HCT116 (cell line): ENCODE measurements around the gene USP32. TPM values are rescaled to one million over a fixed set of nuclear protein-coding genes. Genes with fewer than 3 reads are reported as not detected.

Source experiments
- ATAC-seq: fragments of 200-7000 bp; cut with Tn5 transposase; 2 replicates; pipeline ENCODE4 v1.9.1; 2020; ENCODE audit warnings: mild to moderate bottlenecking, moderate library complexity
- BruUV-seq: library from RNA; stranded (reverse); fragments of 400-500 nt; replicated peaks from 2 replicates; lab custom pipeline; 2021; lab: Mats Ljungman, UMichigan
- CTCF ChIA-PET: fragments of 300-600 bp; sonication (Branson Sonifier 250); formaldehyde crosslinking; loops from one replicate; lab custom pipeline; 2021; ENCODE audit warnings: antibody characterized with exemption; lab: Charles Lee
- POLR2A ChIA-PET: fragments of 300-600, 350-600 bp; sonication (Branson Sonifier 250); formaldehyde crosslinking; loops from one replicate; lab custom pipeline; 2021; ENCODE audit warnings: antibody characterized with exemption; lab: Charles Lee
- RAD21 ChIA-PET, 2 experiments: fragments of 300-600 bp; sonication (Branson Sonifier 250); formaldehyde crosslinking; loops; one replicate each; lab custom pipeline; 2023; ENCODE audit warnings: low total read pairs in 2 of 2; ENCODE audit not compliant: uncharacterized antibody in 2 of 2, unreplicated experiment in 2 of 2, low non-redundant PET in 1 of 2; lab: Charles Lee
- DNase-seq: peaks from one replicate; pipeline ENCODE4 v3.0.0-alpha.2; 2010; ENCODE audit warnings: low read depth, low spot score
- H2AFZ ChIP-seq: fragments of 200-600 bp; shearing (Covaris generic), sonication (generic); 2 replicates; pipeline ENCODE4 v1.6.1; 2017; ENCODE audit warnings: low read depth, mixed run types, mixed read lengths, antibody characterized with exemption, low read length; ENCODE audit not compliant: poor library complexity, severe bottlenecking
- H3K27ac ChIP-seq: 2 replicates; pipeline ENCODE4 v1.5.1; 2012; ENCODE audit warnings: low read depth, low read length
- H3K27me3 ChIP-seq: fragments of 200-600 bp; sonication (generic); 2 replicates; pipeline ENCODE4 v1.6.1; 2016; ENCODE audit warnings: mixed run types, low read length, mixed read lengths; ENCODE audit not compliant: insufficient read depth
- H3K36me3 ChIP-seq, 2 experiments: fragments of 200-500 bp in 1 of 2; fragments of 200-600 bp in 1 of 2; sonication (Bioruptor generic) in 1 of 2; sonication (generic) in 1 of 2; 2 replicates each; pipeline versions ENCODE4 v1.5.1 to v1.6.1; 2014 to 2016; ENCODE audit warnings: low read length in 2 of 2, inconsistent platforms in 1 of 2, mixed read lengths in 1 of 2, mixed run types in 1 of 2; ENCODE audit not compliant: insufficient read depth in 2 of 2, control insufficient read depth in 1 of 2
- H3K4me1 ChIP-seq, 2 experiments: fragments of 200-600 bp in 1 of 2; sonication (generic) in 1 of 2; 2 replicates each; pipeline versions ENCODE4 v1.5.1 to v1.6.1; 2012 to 2017; ENCODE audit warnings: low read length in 2 of 2, inconsistent platforms in 1 of 2, mild to moderate bottlenecking in 1 of 2, mixed read lengths in 1 of 2, mixed run types in 1 of 2, moderate library complexity in 1 of 2; ENCODE audit not compliant: insufficient read depth in 2 of 2, control insufficient read depth in 1 of 2
- H3K4me2 ChIP-seq: fragments of 200-600 bp; sonication (generic); 2 replicates; pipeline ENCODE4 v1.6.1; 2017; ENCODE audit warnings: mixed run types, low read length, mixed read lengths
- H3K4me3 ChIP-seq, 2 experiments: fragments of 200-600 bp in 1 of 2; sonication (generic) in 1 of 2; replicated peaks in 1 of 2; 2 replicates each; pipeline ENCODE4 v1.5.1; 2011 to 2016; ENCODE audit warnings: low read length in 2 of 2, control low read depth in 1 of 2, low read depth in 1 of 2, mild to moderate bottlenecking in 1 of 2, mixed read lengths in 1 of 2, mixed run types in 1 of 2
- H3K79me2 ChIP-seq: fragments of 200-600 bp; sonication (generic); 2 replicates; pipeline ENCODE4 v1.6.1; 2017; ENCODE audit warnings: mild to moderate bottlenecking, mixed run types, low read length, moderate library complexity, mixed read lengths; ENCODE audit not compliant: insufficient read depth
- H3K9ac ChIP-seq: fragments of 200-600 bp; sonication (generic); 2 replicates; pipeline ENCODE4 v1.6.1; 2016; ENCODE audit warnings: low read length, mixed read lengths
- H3K9me2 ChIP-seq: fragments of 200-600 bp; sonication (generic), shearing (Covaris generic); 2 replicates; pipeline ENCODE4 v1.6.1; 2017; ENCODE audit warnings: mixed run types, mild to moderate bottlenecking, moderate library complexity; ENCODE audit not compliant: insufficient read depth
- H3K9me3 ChIP-seq, 2 experiments: fragments of 200-500 bp in 1 of 2; fragments of 200-600 bp in 1 of 2; sonication (Bioruptor generic) in 1 of 2; sonication (generic) in 1 of 2; 2 replicates each; pipeline ENCODE4 v1.6.1; 2014 to 2017; ENCODE audit warnings: low read length in 2 of 2, mixed read lengths in 2 of 2, inconsistent platforms in 1 of 2, low read depth in 1 of 2, mild to moderate bottlenecking in 1 of 2, mixed run types in 1 of 2, moderate library complexity in 1 of 2; ENCODE audit not compliant: control insufficient read depth in 1 of 2, insufficient read depth in 1 of 2
- H4K20me1 ChIP-seq: fragments of 200-600 bp; sonication (generic), shearing (Covaris generic); 2 replicates; pipeline ENCODE4 v1.6.1; 2017; ENCODE audit warnings: mixed run types, mild to moderate bottlenecking, moderate library complexity; ENCODE audit not compliant: insufficient read depth
- ATF3 ChIP-seq: IDR thresholded peaks from 2 replicates; pipeline ENCODE4 v1.6.1; 2012
- CBX3 ChIP-seq: IDR thresholded peaks from 2 replicates; pipeline ENCODE4 v1.6.1; 2012; ENCODE audit warnings: low read depth
- CEBPB ChIP-seq: IDR thresholded peaks from 2 replicates; pipeline ENCODE4 v1.6.1; 2012; ENCODE audit warnings: low read depth
- CTCF ChIP-seq, 3 experiments: fragments of 200-600 bp in 1 of 3; sonication (generic) in 1 of 3; IDR thresholded peaks in 2 of 3; conservative IDR thresholded peaks in 1 of 3; 2 replicates each; pipeline ENCODE4 v1.5.1; 2012 to 2017; ENCODE audit warnings: low read depth in 2 of 3, low read length in 2 of 3, antibody characterized with exemption in 1 of 3, borderline replicate concordance in 1 of 3, control low read depth in 1 of 3, mild to moderate bottlenecking in 1 of 3, mixed read lengths in 1 of 3, mixed run types in 1 of 3, moderate library complexity in 1 of 3; ENCODE audit not compliant: insufficient read depth in 1 of 3
- EGR1 ChIP-seq: IDR thresholded peaks from 2 replicates; pipeline ENCODE4 v1.6.1; 2012; ENCODE audit warnings: low read depth
- ELF1 ChIP-seq: IDR thresholded peaks from 2 replicates; pipeline ENCODE4 v1.6.1; 2012; ENCODE audit warnings: low read depth, borderline replicate concordance
- EZH2 ChIP-seq: fragments of 200-600 bp; sonication (generic); IDR thresholded peaks from 2 replicates; pipeline ENCODE4 v1.6.1; 2017; ENCODE audit warnings: antibody characterized with exemption, mixed run types
- FOSL1 ChIP-seq: IDR thresholded peaks from 2 replicates; pipeline ENCODE4 v1.6.1; 2012; ENCODE audit warnings: low read depth
- MAX ChIP-seq: IDR thresholded peaks from 2 replicates; pipeline ENCODE4 v1.6.1; 2012
- POLR2AphosphoS5 ChIP-seq: IDR thresholded peaks from 2 replicates; pipeline ENCODE4 v1.6.1; 2011; ENCODE audit warnings: mild to moderate bottlenecking, low read depth, low read length, moderate library complexity
- RAD21 ChIP-seq: IDR thresholded peaks from 2 replicates; pipeline ENCODE4 v1.6.1; 2012; ENCODE audit warnings: low read depth, mild to moderate bottlenecking
- REST ChIP-seq: IDR thresholded peaks from 2 replicates; pipeline ENCODE4 v1.6.1; 2012; ENCODE audit warnings: low read depth
- SIN3A ChIP-seq: IDR thresholded peaks from 2 replicates; pipeline ENCODE4 v1.6.1; 2012; ENCODE audit warnings: low read depth
- SP1 ChIP-seq: IDR thresholded peaks from 2 replicates; pipeline ENCODE4 v1.6.1; 2012; ENCODE audit warnings: low read depth
- SRF ChIP-seq: IDR thresholded peaks from 2 replicates; pipeline ENCODE4 v1.6.1; 2012; ENCODE audit warnings: low read depth
- YY1 ChIP-seq: IDR thresholded peaks from 2 replicates; pipeline ENCODE4 v1.6.1; 2011; ENCODE audit warnings: low read length, low read depth, moderate library complexity, mild to moderate bottlenecking; ENCODE audit not compliant: insufficient replicate concordance; ENCODE audit errors: extremely low read depth
- ZBTB33 ChIP-seq: IDR thresholded peaks from 2 replicates; pipeline ENCODE4 v1.6.1; 2011; ENCODE audit warnings: mild to moderate bottlenecking, low read length, moderate library complexity; ENCODE audit not compliant: insufficient replicate concordance; ENCODE audit errors: extremely low read depth
- ZNF274 ChIP-seq: fragments of 200-500 bp; sonication (Bioruptor generic); IDR thresholded peaks from 2 replicates; pipeline ENCODE4 v1.6.1; 2014; ENCODE audit warnings: mild to moderate bottlenecking, low read depth, low read length, inconsistent platforms
- intact Hi-C: fragments of 100-400 bp; cut with micrococcal nuclease; formaldehyde crosslinking; loops from 2 replicates; pipeline ENCODE4 v1.10.0; 2022
- total RNA-seq: library from RNA; stranded (reverse); gene quantifications from one replicate; pipeline ENCODE4 v1.2.1, GENCODE V29; 2021; ENCODE audit not compliant: unreplicated experiment

The USP32 gene
- total RNA-seq, 1 experiment from 2014 or later: 67.0 TPM

DNA sequence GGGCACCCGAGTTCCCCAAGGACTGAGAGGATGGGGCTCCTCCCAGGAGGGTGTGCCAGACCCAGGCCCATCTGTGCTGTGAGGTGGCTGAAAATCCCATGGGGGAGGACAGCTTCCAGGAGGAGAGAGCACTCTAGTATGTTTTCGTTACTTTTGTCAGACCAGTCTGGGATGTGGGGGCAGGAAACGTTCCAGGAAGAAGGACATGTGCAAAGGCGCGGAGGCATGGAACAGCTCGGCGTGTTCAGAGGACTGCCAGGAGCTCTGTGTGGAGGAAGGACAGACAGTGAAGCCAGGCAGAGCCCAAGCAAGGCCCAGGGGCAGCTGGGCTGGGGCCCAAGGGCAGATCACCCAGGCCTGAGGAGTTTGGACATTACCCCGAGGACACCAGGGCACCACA lies 235.2 kb downstream of the USP32 start:
- DNase-seq (no peak), ATAC-seq (no peak)
- Histone ChIP-seq H3K27ac (no peak overlapping the region), H3K9ac (no peak overlapping the region), H3K9me3 (no peaks in the 10 kb centered on the region), H3K27me3 (no peaks in the 10 kb centered on the region), H3K79me2 (no peaks in the 10 kb centered on the region), H3K4me1 (peaks cover 0 to 8% of the 10 kb centered on the region in 2 experiments; a peak in 1 of 4 replicates), H4K20me1 (no peaks in the 10 kb centered on the region), H2AFZ (no peak overlapping the region), H3K36me3 (no peaks in the 10 kb centered on the region), H3K4me2 (no peak overlapping the region), H3K4me3 (no peak overlapping the region), H3K9me2 (no peaks in the 10 kb centered on the region)
- intact Hi-C loops: no loop called here
- ChIA-PET POLR2A (no interaction called here), RAD21 (no interaction called here), CTCF (no interaction called here)
- BruUV-seq: no TSS peak
- TF ChIP-seq SP1: no peak
- TF ChIP-seq YY1: no peak
- no peak for TF ChIP-seq ATF3
- TF ChIP-seq EGR1: no peak
- TF ChIP-seq ZNF274: no peak
- TF ChIP-seq MAX: no peak
- no peak for TF ChIP-seq FOSL1
- TF ChIP-seq REST: no peak
- no peak for TF ChIP-seq ELF1
- TF ChIP-seq RAD21: no peak
- TF ChIP-seq POLR2AphosphoS5: no peak
- no peak for TF ChIP-seq CTCF (IDR thresholded peaks at IDR 0.05 in 2 of 3, conservative IDR thresholded peaks at IDR 0.05 in 1 of 3; ENCODE audit: borderline replicate concordance in 1 of 3, insufficient read depth in 1 of 3, low read depth in 2 of 3, low read length in 2 of 3)
- no peak for TF ChIP-seq CBX3
- TF ChIP-seq SRF: no peak
- no peak for TF ChIP-seq SIN3A
- TF ChIP-seq CEBPB: no peak
- TF ChIP-seq ZBTB33: no peak
- no peak for TF ChIP-seq EZH2
